Gastroesophageal sphincter (tissue), 4 donors: ENCODE data around the gene ABHD17A. TPM values are rescaled to one million over a fixed set of nuclear protein-coding genes. Genes with fewer than 3 reads are reported as not detected.
A peak's percentile ranks its signal among the peaks of the same experiment; 100 is the strongest.
"Not testable (repeated sequence)": the region's sequence is repeated elsewhere in the genome, so short reads cannot be mapped to it uniquely, and the experiment has no call there.

Source experiments
- ATAC-seq: fragments of 150-250 bp; one replicate; pipeline ENCODE4 v1.9.1; 2016; ENCODE audit warnings: mild to moderate bottlenecking, moderate library complexity
- H3K27ac ChIP-seq, 4 donors: fragments of 200-600 bp; sonication (generic) in 3 of 4; 1 replicate in 3 of 4; 2 replicates in 1 of 4; pipeline ENCODE4 v1.5.1; 2016 to 2019
- H3K27me3 ChIP-seq: fragments of 200-600 bp; sonication (generic); one replicate; pipeline ENCODE4 v1.5.1; 2019
- H3K36me3 ChIP-seq, 2 donors: fragments of 200-600 bp; sonication (generic); one replicate each; pipeline ENCODE4 v1.5.1; 2019; ENCODE audit warnings: control low read depth in 1 of 2
- H3K4me1 ChIP-seq, 3 donors: fragments of 200-600 bp; sonication (generic); 1 replicate in 2 of 3; 2 replicates in 1 of 3; pipeline ENCODE4 v1.5.1; 2016 to 2019; ENCODE audit warnings: control low read depth in 2 of 3
- H3K4me3 ChIP-seq, 2 donors: fragments of 200-600 bp; sonication (generic); one replicate each; pipeline ENCODE4 v1.5.1; 2019; ENCODE audit warnings: mild to moderate bottlenecking in 1 of 2, moderate library complexity in 1 of 2
- H3K9me3 ChIP-seq, 3 donors: fragments of 200-600 bp; sonication (generic); one replicate each; pipeline ENCODE4 v1.5.1; 2017 to 2019; ENCODE audit warnings: control low read depth in 2 of 3
- EP300 ChIP-seq: sonication (generic); formaldehyde crosslinking; IDR thresholded peaks from one replicate; pipeline ENCODE4 v1.6.1; 2017; ENCODE audit warnings: antibody characterized with exemption, mild to moderate bottlenecking
- POLR2A ChIP-seq, 2 donors: fragments of 450-650 bp; IDR thresholded peaks; one replicate each; pipeline ENCODE4 v1.6.1; 2017; ENCODE audit warnings: antibody characterized with exemption in 2 of 2, mild to moderate bottlenecking in 2 of 2, moderate library complexity in 1 of 2
- POLR2AphosphoS5 ChIP-seq: sonication (generic); formaldehyde crosslinking; IDR thresholded peaks from one replicate; pipeline ENCODE4 v1.6.1; 2017; ENCODE audit warnings: antibody characterized with exemption
- WGBS, 2 donors: methylation state at CpG; one replicate each; pipeline ENCODE4 v1.1.5; 2018; ENCODE audit warnings: low coverage in 1 of 2; 5-methylcytosine and 5-hydroxymethylcytosine counted together
- total RNA-seq, 4 donors: library from RNA; depleted of rRNA; stranded (reverse); fragments of >200 nt; gene quantifications; one replicate each; pipeline ENCODE4 v1.1.0, GENCODE V29; 2016
- TF ChIP-seq, protein P1 (sequence below), 4 experiments: fragments of 200-600 bp in 2 of 4; fragments of 450-650 bp in 2 of 4; sonication (generic) in 1 of 4; IDR thresholded peaks; one replicate each; pipeline ENCODE4 v1.5.1; 2017 to 2019; ENCODE audit warnings: antibody characterized with exemption in 4 of 4, mild to moderate bottlenecking in 2 of 4, moderate library complexity in 2 of 4

ABHD17A gene
- total RNA-seq, 4 donors from 2014 or later = 80.0 to 117 (median 91.0) TPM

DNA sequence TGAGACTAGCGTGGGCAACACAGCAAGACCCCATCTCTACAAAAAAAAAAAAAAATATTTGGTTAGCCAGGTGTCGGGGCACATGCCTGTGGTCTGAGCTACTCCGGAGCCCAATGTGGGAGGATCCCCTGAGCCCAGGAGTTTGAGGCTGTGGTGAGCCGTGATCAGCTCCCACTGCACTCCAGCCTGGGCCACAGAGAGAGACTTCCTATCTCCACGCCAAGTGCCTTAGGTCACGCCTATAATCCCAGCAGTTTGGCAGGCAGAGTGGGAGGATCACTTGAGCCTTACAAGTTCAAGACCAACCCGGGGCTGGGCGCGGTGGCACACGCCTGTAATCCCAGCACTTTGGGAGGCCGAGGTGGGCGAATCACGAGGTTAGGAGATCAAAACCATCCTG, 11.2 kb upstream of the ABHD17A start:
- H3K4me3 ChIP-seq = no peak overlapping the region
- no peaks in the 10 kb centered on the region for H3K27me3 ChIP-seq
- 80 to 100% methylated on average over 1 to 5 of the region's 13 CpGs for WGBS, 2 donors
- ATAC-seq = no peak
- no peaks in the 10 kb centered on the region for H3K9me3 ChIP-seq
- H3K36me3 ChIP-seq = no peaks in the 10 kb centered on the region
- TF ChIP-seq EP300 = no peak
- no peak for TF ChIP-seq POLR2AphosphoS5
- TF ChIP-seq, protein P1, sequence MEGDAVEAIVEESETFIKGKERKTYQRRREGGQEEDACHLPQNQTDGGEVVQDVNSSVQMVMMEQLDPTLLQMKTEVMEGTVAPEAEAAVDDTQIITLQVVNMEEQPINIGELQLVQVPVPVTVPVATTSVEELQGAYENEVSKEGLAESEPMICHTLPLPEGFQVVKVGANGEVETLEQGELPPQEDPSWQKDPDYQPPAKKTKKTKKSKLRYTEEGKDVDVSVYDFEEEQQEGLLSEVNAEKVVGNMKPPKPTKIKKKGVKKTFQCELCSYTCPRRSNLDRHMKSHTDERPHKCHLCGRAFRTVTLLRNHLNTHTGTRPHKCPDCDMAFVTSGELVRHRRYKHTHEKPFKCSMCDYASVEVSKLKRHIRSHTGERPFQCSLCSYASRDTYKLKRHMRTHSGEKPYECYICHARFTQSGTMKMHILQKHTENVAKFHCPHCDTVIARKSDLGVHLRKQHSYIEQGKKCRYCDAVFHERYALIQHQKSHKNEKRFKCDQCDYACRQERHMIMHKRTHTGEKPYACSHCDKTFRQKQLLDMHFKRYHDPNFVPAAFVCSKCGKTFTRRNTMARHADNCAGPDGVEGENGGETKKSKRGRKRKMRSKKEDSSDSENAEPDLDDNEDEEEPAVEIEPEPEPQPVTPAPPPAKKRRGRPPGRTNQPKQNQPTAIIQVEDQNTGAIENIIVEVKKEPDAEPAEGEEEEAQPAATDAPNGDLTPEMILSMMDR (IDR thresholded peaks at IDR 0.05) = no peak
- no peak for TF ChIP-seq POLR2A (IDR thresholded peaks at IDR 0.05)
- H3K4me1 ChIP-seq = peaks cover 0 to 16% (median 0%) of the 10 kb centered on the region in 3 donors
- no peak overlapping the region for H3K27ac ChIP-seq

- no peaks in the 10 kb centered on the region for H3K36me3 ChIP-seq
- H3K27me3 ChIP-seq = no peaks in the 10 kb centered on the region
- H3K27ac ChIP-seq = no peak overlapping the region
- 77 to 81% methylated on average over 6 to 13 of the region's 17 CpGs for WGBS, 2 donors
- peaks cover 0 to 16% (median 0%) of the 10 kb centered on the region in 3 donors for H3K4me1 ChIP-seq
- H3K9me3 ChIP-seq = no peaks in the 10 kb centered on the region
- no peak for ATAC-seq
- no peak overlapping the region for H3K4me3 ChIP-seq
- TF ChIP-seq EP300 (no peak), POLR2A (IDR thresholded peaks at IDR 0.05) (no peak), POLR2AphosphoS5 (no peak)
- TF ChIP-seq, protein P1 (IDR thresholded peaks at IDR 0.05) = no peak
Observed at GRCh38 chr19:1893791-1894190, 8.5 kb upstream of the ABHD17A start.

- WGBS, 2 donors = 100% methylated on average over 1 of the region's 1 CpG; no CpG with 5 or more reads in 1 of the 2 donors
- no peak overlapping the region for H3K27ac ChIP-seq
- TF ChIP-seq EP300 = no peak
- no peak for TF ChIP-seq POLR2A (IDR thresholded peaks at IDR 0.05)
- TF ChIP-seq, protein P1 (IDR thresholded peaks at IDR 0.05) = no peak
- TF ChIP-seq POLR2AphosphoS5 = no peak
- no peaks in the 10 kb centered on the region for H3K27me3 ChIP-seq
- peaks cover 0 to 6% (median 0%) of the 10 kb centered on the region in 3 donors for H3K4me1 ChIP-seq
- no peak for ATAC-seq
- H3K9me3 ChIP-seq = no peaks in the 10 kb centered on the region
- H3K36me3 ChIP-seq = no peaks in the 10 kb centered on the region
- H3K4me3 ChIP-seq = no peak overlapping the region
Observed at GRCh38 chr19:1889907-1890306, 4.6 kb upstream of the ABHD17A start.

DNA sequence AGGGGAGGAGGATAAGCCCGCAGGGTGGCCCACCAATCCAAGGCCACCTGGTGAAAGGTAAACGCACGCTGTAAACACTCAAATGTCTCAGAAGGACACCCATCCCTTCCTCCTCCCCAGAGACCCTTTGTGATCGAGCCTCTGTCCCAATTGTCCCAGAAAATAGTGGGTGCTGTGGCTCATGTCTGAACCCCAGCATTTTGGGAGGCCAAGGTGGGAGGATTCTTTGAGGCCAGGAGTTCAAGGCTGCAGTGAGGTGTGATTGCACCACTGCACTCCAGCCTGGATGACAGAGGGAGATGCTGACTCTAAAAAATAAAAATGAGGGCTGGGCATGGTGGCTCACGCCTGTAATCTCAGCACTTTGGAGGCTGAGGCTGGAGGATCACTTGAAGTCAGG, 3.1 kb upstream of the ABHD17A start:
- WGBS, 2 donors = 80% methylated on average over 2 of the region's 5 CpGs; no CpG with 5 or more reads in 1 of the 2 donors
- H3K27me3 ChIP-seq = no peaks in the 10 kb centered on the region
- TF ChIP-seq EP300 = no peak
- no peak for TF ChIP-seq POLR2A (IDR thresholded peaks at IDR 0.05)
- no peak for TF ChIP-seq POLR2AphosphoS5
- TF ChIP-seq, protein P1 (IDR thresholded peaks at IDR 0.05) = no peak

GRCh38 chr19:1886360-1886759, 1.1 kb upstream of the ABHD17A start:
- H3K4me1 ChIP-seq = peaks cover 4 to 40% (median 29%) of the 10 kb centered on the region in 3 donors
- not testable (repeated sequence) for ATAC-seq, H3K4me3 ChIP-seq, H3K9me3 ChIP-seq, H3K36me3 ChIP-seq, H3K27me3 ChIP-seq
- H3K27ac ChIP-seq = peak overlapping the region in 1 of 4 donors; percentile 87
- 91 to 95% methylated on average over 7 to 10 of the region's 15 CpGs for WGBS, 2 donors

More for the DNA sequence above, 3.1 kb upstream of the ABHD17A start:
- Histone ChIP-seq H3K9me3 (no peaks in the 10 kb centered on the region), H3K4me1 (peaks cover 4 to 20% (median 10%) of the 10 kb centered on the region in 3 donors), H3K4me3 (no peak overlapping the region), H3K36me3 (no peaks in the 10 kb centered on the region), H3K27ac (no peak overlapping the region)
- ATAC-seq = no peak
